ENCODE measurements around the gene SLC4A1AP. TPM values are rescaled to one million over a fixed set of nuclear protein-coding genes. Genes with fewer than 3 reads are reported as not detected.

Gene SLC4A1AP
- total RNA-seq, 1 donor from 2014 or later = 24.6 TPM

- DNase-seq (ENCODE audit: low spot score) = no peak
These were observed 78.0 kb downstream of the SLC4A1AP start for GRCh38 chr2:27741673-27742072.

DNA sequence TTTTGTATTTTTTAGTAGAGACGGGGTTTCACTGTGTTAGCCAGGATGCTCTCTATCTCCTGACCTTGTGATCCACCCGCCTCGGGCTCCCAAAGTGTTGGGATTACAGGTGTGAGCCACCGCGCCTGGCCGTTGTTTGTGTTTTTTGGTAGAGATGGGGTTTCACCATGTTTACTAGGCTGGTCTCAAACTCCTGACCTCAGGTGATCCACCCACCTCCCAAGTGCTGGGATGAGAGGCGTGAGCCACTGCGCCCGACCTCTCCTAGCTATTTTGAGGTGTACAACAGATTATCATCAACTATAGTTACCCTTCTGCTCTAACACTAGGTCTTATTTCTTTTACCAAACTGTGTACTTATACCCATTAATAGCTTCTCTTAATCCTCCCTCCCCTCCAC lies 78.9 kb downstream of the SLC4A1AP start:
- no peak for DNase-seq (ENCODE audit: low spot score)

Other genes with a start within 250 kb of the SLC4A1AP start
- gene NRBP1, start 235.3 kb upstream of the SLC4A1AP start, total RNA-seq (ENCODE audit: insufficient read depth, low replicate concordance) = 89.3 TPM
- not detected for gene KRTCAP3, start 221.5 kb upstream of the SLC4A1AP start, total RNA-seq (ENCODE audit: insufficient read depth, low replicate concordance)
- 21.4 TPM for gene IFT172, start 174.1 kb upstream of the SLC4A1AP start, total RNA-seq (ENCODE audit: insufficient read depth, low replicate concordance)
- gene FNDC4, start 168.7 kb upstream of the SLC4A1AP start, total RNA-seq (ENCODE audit: insufficient read depth, low replicate concordance) = 3.1 TPM
- not detected for gene GCKR, start 167.1 kb upstream of the SLC4A1AP start, total RNA-seq (ENCODE audit: insufficient read depth, low replicate concordance)
- 27.7 TPM for gene ZNF512, start 80.8 kb upstream of the SLC4A1AP start, total RNA-seq (ENCODE audit: insufficient read depth, low replicate concordance)
- 10.6 TPM for gene CCDC121, start 34.9 kb upstream of the SLC4A1AP start, total RNA-seq (ENCODE audit: insufficient read depth, low replicate concordance)
- gene GPN1, start 34.8 kb upstream of the SLC4A1AP start, total RNA-seq (ENCODE audit: insufficient read depth, low replicate concordance) = 27.2 TPM
- 30.6 TPM for gene SUPT7L, start 275 bp upstream of the SLC4A1AP start, total RNA-seq (ENCODE audit: insufficient read depth, low replicate concordance)
- 20.7 TPM for gene MRPL33, start 107.8 kb downstream of the SLC4A1AP start, total RNA-seq (ENCODE audit: insufficient read depth, low replicate concordance)
- gene RBKS, start 226.5 kb downstream of the SLC4A1AP start, total RNA-seq (ENCODE audit: insufficient read depth, low replicate concordance) = 17.6 TPM
- gene BABAM2, start 226.8 kb downstream of the SLC4A1AP start, total RNA-seq (ENCODE audit: insufficient read depth, low replicate concordance) = 38.5 TPM